Measurements from ENCODE around the gene DUSP10.

- TF ChIP-seq ZFP30 (CRISPR knock-in tag; IDR thresholded peaks at IDR 0.05) (no peak), ESRRG (CRISPR knock-in tag; IDR thresholded peaks at IDR 0.05) (no peak), TOX (CRISPR knock-in tag; IDR thresholded peaks at IDR 0.05; ENCODE audit: borderline replicate concordance) (no peak), GLIS3 (CRISPR knock-in tag; IDR thresholded peaks at IDR 0.05) (no peak), TCF4 (CRISPR knock-in tag; IDR thresholded peaks at IDR 0.05; ENCODE audit: borderline replicate concordance) (no peak), ZC3H10 (CRISPR knock-in tag; IDR thresholded peaks at IDR 0.05) (no peak), ZNF8 (CRISPR knock-in tag; IDR thresholded peaks at IDR 0.05) (no peak), PPARA (CRISPR knock-in tag; IDR thresholded peaks at IDR 0.05; ENCODE audit: borderline replicate concordance) (no peak), ZNF70 (CRISPR knock-in tag; IDR thresholded peaks at IDR 0.05) (no peak)
- TF ChIP-seq, protein P1, sequence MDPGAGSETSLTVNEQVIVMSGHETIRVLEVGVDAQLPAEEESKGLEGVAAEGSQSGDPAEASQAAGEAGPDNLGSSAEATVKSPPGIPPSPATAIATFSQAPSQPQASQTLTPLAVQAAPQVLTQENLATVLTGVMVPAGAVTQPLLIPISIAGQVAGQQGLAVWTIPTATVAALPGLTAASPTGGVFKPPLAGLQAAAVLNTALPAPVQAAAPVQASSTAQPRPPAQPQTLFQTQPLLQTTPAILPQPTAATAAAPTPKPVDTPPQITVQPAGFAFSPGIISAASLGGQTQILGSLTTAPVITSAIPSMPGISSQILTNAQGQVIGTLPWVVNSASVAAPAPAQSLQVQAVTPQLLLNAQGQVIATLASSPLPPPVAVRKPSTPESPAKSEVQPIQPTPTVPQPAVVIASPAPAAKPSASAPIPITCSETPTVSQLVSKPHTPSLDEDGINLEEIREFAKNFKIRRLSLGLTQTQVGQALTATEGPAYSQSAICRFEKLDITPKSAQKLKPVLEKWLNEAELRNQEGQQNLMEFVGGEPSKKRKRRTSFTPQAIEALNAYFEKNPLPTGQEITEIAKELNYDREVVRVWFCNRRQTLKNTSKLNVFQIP (CRISPR knock-in tag; IDR thresholded peaks at IDR 0.05; ENCODE audit: borderline replicate concordance, low read depth), result no peak
- TF ChIP-seq, protein P2, sequence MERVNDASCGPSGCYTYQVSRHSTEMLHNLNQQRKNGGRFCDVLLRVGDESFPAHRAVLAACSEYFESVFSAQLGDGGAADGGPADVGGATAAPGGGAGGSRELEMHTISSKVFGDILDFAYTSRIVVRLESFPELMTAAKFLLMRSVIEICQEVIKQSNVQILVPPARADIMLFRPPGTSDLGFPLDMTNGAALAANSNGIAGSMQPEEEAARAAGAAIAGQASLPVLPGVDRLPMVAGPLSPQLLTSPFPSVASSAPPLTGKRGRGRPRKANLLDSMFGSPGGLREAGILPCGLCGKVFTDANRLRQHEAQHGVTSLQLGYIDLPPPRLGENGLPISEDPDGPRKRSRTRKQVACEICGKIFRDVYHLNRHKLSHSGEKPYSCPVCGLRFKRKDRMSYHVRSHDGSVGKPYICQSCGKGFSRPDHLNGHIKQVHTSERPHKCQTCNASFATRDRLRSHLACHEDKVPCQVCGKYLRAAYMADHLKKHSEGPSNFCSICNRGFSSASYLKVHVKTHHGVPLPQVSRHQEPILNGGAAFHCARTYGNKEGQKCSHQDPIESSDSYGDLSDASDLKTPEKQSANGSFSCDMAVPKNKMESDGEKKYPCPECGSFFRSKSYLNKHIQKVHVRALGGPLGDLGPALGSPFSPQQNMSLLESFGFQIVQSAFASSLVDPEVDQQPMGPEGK (CRISPR knock-in tag; IDR thresholded peaks at IDR 0.05; ENCODE audit: borderline replicate concordance), result no peak
Measured at GRCh38 chr1:221700948-221701347, 40.9 kb downstream of the DUSP10 start.

All from SK-N-SH treated with all-trans-retinoic acid at 6 μM for 48 hours (cell line).